Loucy (cell line): Measurements from ENCODE around the gene SMS.

Experiments
- EZH2phosphoT487 ChIP-seq: fragments of 200-600 bp; IDR thresholded peaks from 2 replicates; pipeline ENCODE4 v1.6.1; 2018; ENCODE audit warnings: antibody characterized with exemption, mild to moderate bottlenecking, moderate library complexity, borderline replicate concordance
- TF ChIP-seq, protein P1 (sequence below): fragments of 200-600 bp; sonication (generic); conservative IDR thresholded peaks from 2 replicates; pipeline ENCODE4 v1.5.1; 2014; ENCODE audit warnings: mild to moderate bottlenecking, antibody characterized with exemption, low read length

DNA sequence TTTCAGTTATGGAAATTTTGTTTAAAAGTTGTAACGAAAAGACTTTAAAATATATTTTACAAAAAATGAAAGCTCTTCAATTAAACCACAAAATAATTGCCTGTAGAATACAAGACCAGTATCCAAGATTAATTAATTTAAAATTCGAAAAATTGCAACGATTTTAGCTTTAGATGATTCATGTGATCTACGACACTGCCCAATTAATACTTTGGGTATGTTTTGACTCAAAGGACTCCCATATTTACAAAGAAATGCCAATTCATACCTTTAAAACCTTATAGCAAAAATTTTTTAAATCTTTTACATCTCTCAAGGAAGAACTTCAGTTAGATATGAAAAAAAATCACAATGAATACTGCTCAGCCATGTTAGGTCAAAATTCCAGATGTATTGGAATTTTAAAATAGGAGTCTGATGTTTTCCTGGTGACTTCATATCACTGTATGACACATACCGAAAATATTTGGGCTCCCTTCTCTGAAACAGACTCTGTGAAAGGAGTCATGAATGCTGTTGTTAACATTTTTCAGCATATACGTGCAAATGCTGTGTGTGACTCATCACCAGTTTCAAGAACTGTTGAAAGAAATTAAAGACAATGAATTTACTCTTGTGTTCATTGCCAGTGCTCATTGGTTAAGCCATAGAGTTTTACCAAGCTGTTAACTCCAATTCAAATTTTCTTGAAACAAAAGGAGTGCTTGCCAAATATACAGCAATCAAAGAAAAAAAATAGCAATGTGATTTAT lies 13.8 kb upstream of the SMS start:
- TF ChIP-seq, protein P1, sequence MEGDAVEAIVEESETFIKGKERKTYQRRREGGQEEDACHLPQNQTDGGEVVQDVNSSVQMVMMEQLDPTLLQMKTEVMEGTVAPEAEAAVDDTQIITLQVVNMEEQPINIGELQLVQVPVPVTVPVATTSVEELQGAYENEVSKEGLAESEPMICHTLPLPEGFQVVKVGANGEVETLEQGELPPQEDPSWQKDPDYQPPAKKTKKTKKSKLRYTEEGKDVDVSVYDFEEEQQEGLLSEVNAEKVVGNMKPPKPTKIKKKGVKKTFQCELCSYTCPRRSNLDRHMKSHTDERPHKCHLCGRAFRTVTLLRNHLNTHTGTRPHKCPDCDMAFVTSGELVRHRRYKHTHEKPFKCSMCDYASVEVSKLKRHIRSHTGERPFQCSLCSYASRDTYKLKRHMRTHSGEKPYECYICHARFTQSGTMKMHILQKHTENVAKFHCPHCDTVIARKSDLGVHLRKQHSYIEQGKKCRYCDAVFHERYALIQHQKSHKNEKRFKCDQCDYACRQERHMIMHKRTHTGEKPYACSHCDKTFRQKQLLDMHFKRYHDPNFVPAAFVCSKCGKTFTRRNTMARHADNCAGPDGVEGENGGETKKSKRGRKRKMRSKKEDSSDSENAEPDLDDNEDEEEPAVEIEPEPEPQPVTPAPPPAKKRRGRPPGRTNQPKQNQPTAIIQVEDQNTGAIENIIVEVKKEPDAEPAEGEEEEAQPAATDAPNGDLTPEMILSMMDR = no peak
- TF ChIP-seq EZH2phosphoT487 = no peak
